GM18517 (cell line): Measurements from ENCODE around the gene RTKN.
"Not testable (repeated sequence)": the region's sequence is repeated elsewhere in the genome, so short reads cannot be mapped to it uniquely, and the experiment has no call there.

ENCODE experiments used
- ATAC-seq: cut with Tn5 transposase; IDR thresholded peaks from one replicate; pipeline ENCODE4 v1.9.1; 2021; ENCODE audit warnings: mild to moderate bottlenecking, moderate library complexity; ENCODE audit not compliant: unreplicated experiment

RTKN gene

GRCh38 chr2:74462054-74462785, 20.5 kb upstream of the RTKN start:
- no peak for ATAC-seq

- ATAC-seq: no peak
Measured at GRCh38 chr2:74461187-74462053, 19.7 kb upstream of the RTKN start.

GRCh38 chr2:74460187-74460586, 18.4 kb upstream of the RTKN start:
- ATAC-seq: not testable (repeated sequence)

GRCh38 chr2:74459503-74460118, 17.9 kb upstream of the RTKN start:
- not testable (repeated sequence) for ATAC-seq

- ATAC-seq: no peak
Measured at GRCh38 chr2:74458938-74459363, 17.2 kb upstream of the RTKN start.

- peak; percentile 86 for ATAC-seq
Measured at GRCh38 chr2:74458132-74458937, 16.6 kb upstream of the RTKN start, which contains the start of gene WBP1. Gene WBP1, plus strand, starts transcription at chr2:74458438. Its CDS starts 165 bp downstream, at chr2:74458603.

GRCh38 chr2:74457549-74458131, 15.9 kb upstream of the RTKN start:
- peak; percentile 25 for ATAC-seq

- no peak for ATAC-seq
Measured at GRCh38 chr2:74457129-74457548, 15.4 kb upstream of the RTKN start.

- ATAC-seq: peak; percentile 46
Measured at GRCh38 chr2:74454654-74455511, 13.1 kb upstream of the RTKN start, which contains the start of gene INO80B. Gene INO80B, plus strand, starts transcription at chr2:74455087. Its CDS starts 30 bp downstream, at chr2:74455117.

GRCh38 chr2:74450570-74451190, 8.9 kb upstream of the RTKN start:
- no peak for ATAC-seq

- ATAC-seq: no peak
Measured at GRCh38 chr2:74448771-74449170, 7.0 kb upstream of the RTKN start.

GRCh38 chr2:74447230-74447999, 5.7 kb upstream of the RTKN start:
- ATAC-seq: no peak

GRCh38 chr2:74444498-74445318, 3.0 kb upstream of the RTKN start:
- no peak for ATAC-seq

- ATAC-seq: not testable (repeated sequence)
Measured at GRCh38 chr2:74442483-74443297, 953 bp upstream of the RTKN start.

- no peak for ATAC-seq
Measured at GRCh38 chr2:74441170-74441689, 507 bp downstream of the RTKN start.
